ENCODE results near the gene SLC16A5.
"Not testable (repeated sequence)": the region's sequence is repeated elsewhere in the genome, so short reads cannot be mapped to it uniquely, and the experiment has no call there.

GRCh38 chr17:75133607-75134347 is 46.0 kb downstream of the SLC16A5 start:
- TF ChIP-seq CTCF (IDR thresholded peaks at IDR 0.05; ENCODE audit: insufficient read depth, low read depth, low read length); EZH2 (IDR thresholded peaks at IDR 0.05; ENCODE audit: insufficient read depth, low read length): not testable (repeated sequence)

All from astrocyte (in vitro differentiated cells and primary cell).